NCI-H82 treated with DMSO at 0.1 percent for 48 hours (cell line): ENCODE measurements around the gene PLXNA2.

Experiments used
- DNase-seq: peaks from one replicate; lab custom pipeline; 2025; ENCODE audit not compliant: unreplicated experiment; lab: John Stamatoyannopoulos, UW

The PLXNA2 gene

GRCh38 chr1:208166340-208167138 lies 77.6 kb downstream of the PLXNA2 start:
- no peak for DNase-seq

- no peak for DNase-seq
These were observed 78.5 kb downstream of the PLXNA2 start for GRCh38 chr1:208165659-208166058.

- peak; percentile 53 for DNase-seq
These were observed 79.6 kb downstream of the PLXNA2 start for GRCh38 chr1:208164609-208165008.

GRCh38 chr1:208163539-208163938 lies 80.6 kb downstream of the PLXNA2 start:
- DNase-seq: no peak

- DNase-seq: no peak
These were observed 81.3 kb downstream of the PLXNA2 start for GRCh38 chr1:208162903-208163302.

GRCh38 chr1:208161656-208162375 lies 82.4 kb downstream of the PLXNA2 start:
- DNase-seq: no peak

- DNase-seq: no peak
These were observed 83.2 kb downstream of the PLXNA2 start for GRCh38 chr1:208161005-208161404.

- no peak for DNase-seq
These were observed 83.8 kb downstream of the PLXNA2 start for GRCh38 chr1:208160259-208160819.

- no peak for DNase-seq
These were observed 84.5 kb downstream of the PLXNA2 start for GRCh38 chr1:208159555-208160258.

- DNase-seq: no peak
These were observed 85.3 kb downstream of the PLXNA2 start for GRCh38 chr1:208158640-208159554.

- DNase-seq: no peak
These were observed 86.4 kb downstream of the PLXNA2 start for GRCh38 chr1:208157769-208158168.

GRCh38 chr1:208156741-208157140 lies 87.4 kb downstream of the PLXNA2 start:
- no peak for DNase-seq

- no peak for DNase-seq
These were observed 87.9 kb downstream of the PLXNA2 start for GRCh38 chr1:208156310-208156709.

- no peak for DNase-seq
These were observed 89.2 kb downstream of the PLXNA2 start for GRCh38 chr1:208154679-208155642.

- DNase-seq: no peak
These were observed 90.1 kb downstream of the PLXNA2 start for GRCh38 chr1:208154040-208154439.

- DNase-seq: no peak
These were observed 90.8 kb downstream of the PLXNA2 start for GRCh38 chr1:208153386-208153785.

GRCh38 chr1:208151728-208152598 lies 92.2 kb downstream of the PLXNA2 start:
- no peak for DNase-seq

GRCh38 chr1:208150833-208151458 lies 93.2 kb downstream of the PLXNA2 start:
- DNase-seq: no peak
